Body of pancreas (tissue), 4 donors: ENCODE data around the gene MAPK8.

Source experiments
- CTCF ChIP-seq, 7 experiments: fragments of 450-650 bp in 4 of 7; fragments of 200-600 bp in 3 of 7; sonication (generic) in 3 of 7; IDR thresholded peaks; one replicate each; pipeline ENCODE4 v1.5.1; 2016 to 2019; ENCODE audit warnings: antibody characterized with exemption in 7 of 7
- POLR2A ChIP-seq, 3 donors: fragments of 450-650 bp; IDR thresholded peaks; one replicate each; pipeline ENCODE4 v1.6.1; 2016; ENCODE audit warnings: antibody characterized with exemption in 3 of 3, mild to moderate bottlenecking in 2 of 3

GRCh38 chr10:48437546-48437945 is 131.1 kb downstream of the MAPK8 start:
- TF ChIP-seq POLR2A (IDR thresholded peaks at IDR 0.05): no peak
- no peak for TF ChIP-seq CTCF (IDR thresholded peaks at IDR 0.05)
